GM12891 (cell line): ENCODE data around the gene PITPNC1.

ENCODE experiments used
- DNase-seq: peaks from one replicate; pipeline ENCODE4 v3.0.0; 2011; ENCODE audit warnings: low spot score; ENCODE audit not compliant: insufficient read length
- FAIRE-seq: peaks from 2 replicates; lab custom pipeline; 2011; peaks lifted over from hg19 to GRCh38; lab: Jason Lieb, UNC
- PAX5 ChIP-seq: IDR thresholded peaks from 2 replicates; pipeline ENCODE4 v1.6.1; 2011; ENCODE audit warnings: low read length, moderate library complexity, mild to moderate bottlenecking; ENCODE audit not compliant: insufficient read depth, severe bottlenecking
- POLR2A ChIP-seq: IDR thresholded peaks from 2 replicates; pipeline ENCODE4 v1.6.1; 2011; ENCODE audit warnings: low read depth, low read length, control low read depth
- POLR2AphosphoS5 ChIP-seq: IDR thresholded peaks from 2 replicates; pipeline ENCODE4 v1.6.1; 2011; ENCODE audit warnings: low read depth, low read length, control low read depth
- POU2F2 ChIP-seq: IDR thresholded peaks from 2 replicates; pipeline ENCODE4 v1.6.1; 2011; ENCODE audit warnings: low read depth, mild to moderate bottlenecking, control low read depth, low read length, moderate library complexity
- SPI1 ChIP-seq: IDR thresholded peaks from 2 replicates; pipeline ENCODE4 v1.6.1; 2011; ENCODE audit warnings: low read depth, low read length, control low read depth
- TAF1 ChIP-seq: IDR thresholded peaks from 2 replicates; pipeline ENCODE4 v1.6.1; 2011; ENCODE audit warnings: low read depth, low read length, control low read depth

PITPNC1 gene

GRCh38 chr17:67353929-67354574, 23.0 kb upstream of the PITPNC1 start:
- TF ChIP-seq SPI1 (no peak), TAF1 (no peak), POU2F2 (no peak)
- DNase-seq (no peak), FAIRE-seq (no peak)

- DNase-seq, result no peak
- FAIRE-seq, result no peak
- TF ChIP-seq POLR2A (no peak), PAX5 (no peak), TAF1 (no peak), POU2F2 (no peak), POLR2AphosphoS5 (no peak), SPI1 (no peak)
Observed at GRCh38 chr17:67358612-67359011, 18.5 kb upstream of the PITPNC1 start.

GRCh38 chr17:67359960-67360791, 16.9 kb upstream of the PITPNC1 start:
- DNase-seq, result peak; percentile 30
- peak; percentile 50 for FAIRE-seq
- no peak for TF ChIP-seq POLR2AphosphoS5
- no peak for TF ChIP-seq TAF1

- no peak for FAIRE-seq
- DNase-seq, result no peak
- no peak for TF ChIP-seq POLR2A
- TF ChIP-seq POLR2AphosphoS5, result no peak
- TF ChIP-seq PAX5, result no peak
- no peak for TF ChIP-seq POU2F2
- no peak for TF ChIP-seq SPI1
- TF ChIP-seq TAF1, result no peak
Observed at GRCh38 chr17:67360880-67361279, 16.2 kb upstream of the PITPNC1 start.

- DNase-seq, result no peak
- no peak for FAIRE-seq
- TF ChIP-seq TAF1 (no peak), PAX5 (no peak), SPI1 (no peak), POLR2AphosphoS5 (no peak), POLR2A (no peak), POU2F2 (no peak)
Observed at GRCh38 chr17:67362173-67362572, 14.9 kb upstream of the PITPNC1 start.

- DNase-seq (no peak), FAIRE-seq (no peak)
- TF ChIP-seq PAX5 (no peak), POU2F2 (no peak), POLR2A (no peak), TAF1 (no peak), POLR2AphosphoS5 (no peak), SPI1 (no peak)
Observed at GRCh38 chr17:67364847-67365737, 12.0 kb upstream of the PITPNC1 start.

- no peak for DNase-seq
- peak; percentile 59 for FAIRE-seq
- TF ChIP-seq POLR2A, result no peak
- no peak for TF ChIP-seq POU2F2
- no peak for TF ChIP-seq TAF1
- no peak for TF ChIP-seq POLR2AphosphoS5
Observed at GRCh38 chr17:67365738-67366192, 11.3 kb upstream of the PITPNC1 start.

- TF ChIP-seq POU2F2, result peak; percentile 51
- TF ChIP-seq POLR2AphosphoS5, result peak; percentile 93
- TF ChIP-seq POLR2A, result peak; percentile 89
- TF ChIP-seq TAF1, result peak; percentile 95
- TF ChIP-seq PAX5, result no peak
- DNase-seq (peak; percentile 89), FAIRE-seq (peak; percentile 86)
Observed at GRCh38 chr17:67366193-67367157, 10.6 kb upstream of the PITPNC1 start, which contains the start of gene PSMD12. Gene PSMD12 (minus strand): TSS chr17:67366577. CDS start chr17:67366519, 58 bp downstream.

- no peak for DNase-seq
- no peak for FAIRE-seq
Observed at GRCh38 chr17:67369676-67370075, 7.4 kb upstream of the PITPNC1 start.

More at GRCh38 chr17:67369676-67370075, 7.4 kb upstream of the PITPNC1 start:
- TF ChIP-seq POLR2AphosphoS5 (no peak), POLR2A (no peak), PAX5 (no peak), SPI1 (no peak), POU2F2 (no peak)
